Measurements from ENCODE around the gene GFAP. TPM values are rescaled to one million over a fixed set of nuclear protein-coding genes. Genes with fewer than 3 reads are reported as not detected.

GFAP gene
- total and polyA plus RNA-seq, 3 experiments from 2014 or later, result not detected

DNA sequence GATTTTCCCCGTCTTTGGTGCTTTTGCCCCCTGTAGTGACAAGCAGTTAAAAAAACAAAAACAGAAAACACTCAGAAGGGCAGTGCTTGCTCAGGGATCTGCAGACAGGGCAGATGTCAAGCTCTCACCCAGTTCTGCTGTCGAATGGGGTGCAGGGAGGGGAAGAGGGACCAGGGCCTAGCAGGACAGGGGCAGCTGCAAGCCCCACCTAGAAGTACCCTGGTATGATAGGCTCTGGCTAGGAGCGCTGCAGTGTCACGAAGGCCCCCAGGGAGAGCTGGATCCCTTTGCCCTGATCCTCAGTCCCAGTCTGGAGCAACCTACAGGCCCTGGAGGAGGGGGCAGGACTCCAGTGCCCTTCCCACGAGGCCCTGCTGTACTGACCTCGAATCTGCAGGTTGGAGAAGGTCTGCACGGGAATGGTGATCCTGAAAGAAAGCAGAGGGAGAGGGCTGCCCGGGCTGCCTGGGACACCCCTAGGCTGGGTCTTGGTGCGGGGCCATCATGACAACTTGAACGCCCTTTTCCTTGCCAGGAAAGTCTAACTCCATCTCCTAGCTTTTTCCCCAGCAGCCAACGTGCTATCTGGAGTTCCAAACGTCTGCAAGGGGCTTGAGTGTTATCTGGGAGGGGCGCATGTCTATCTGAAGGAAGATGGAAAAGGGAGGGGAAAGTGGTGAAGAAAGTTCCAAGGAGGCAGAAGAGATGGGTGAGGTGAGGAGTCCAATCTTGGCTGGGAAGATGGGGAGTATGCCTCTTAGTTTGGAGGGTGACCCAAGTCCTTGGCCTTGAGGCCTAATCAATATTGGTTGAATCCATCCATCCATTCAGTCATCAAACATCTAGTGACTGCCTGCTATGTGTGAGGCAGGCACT lies 4.8 kb downstream of the GFAP start:
- Mint-ChIP-seq H3K36me3 (peaks cover 0 to 2% (median 0%) of the 10 kb centered on the region in 3 donors), H3K4me3 (peak overlapping the region in 4 of 7 donors; percentile 50 to 75 (median 70)), H3K4me1 (peaks cover 0 to 8% (median 5%) of the 10 kb centered on the region in 3 donors), H3K27ac (no peak overlapping the region), H3K27me3 (peaks cover 19 to 35% of the 10 kb centered on the region in 2 donors), H3K9me3 (no peaks in the 10 kb centered on the region)
- Histone ChIP-seq H3K27me3 (ENCODE audit: insufficient read depth, low read length, poor library complexity, severe bottlenecking) (no peaks in the 10 kb centered on the region), H3K9me3 (ENCODE audit: low read length) (no peaks in the 10 kb centered on the region), H3K4me1 (ENCODE audit: insufficient read depth, low read length) (no peaks in the 10 kb centered on the region), H3K27ac (ENCODE audit: low read depth, low read length) (no peak overlapping the region), H3K4me3 (ENCODE audit: low read length) (no peak overlapping the region), H3K36me3 (ENCODE audit: insufficient read depth, low read length) (no peaks in the 10 kb centered on the region)
- CTCF ChIA-PET, result interaction anchor here (0.6 to 2.0 kb wide), 7 partner anchors 9 to 133 kb away, joined by 3 to 10 read pairs (median 3); partner anchors contain the start of gene EFTUD2
- POLR2A ChIA-PET, result no interaction called here
- no peak for DNase-seq

- no peak overlapping the region for H3K4me3 ChIP-seq (ENCODE audit: low read length)
- Mint-ChIP-seq H3K27ac (no peak overlapping the region), H3K9me3 (no peaks in the 10 kb centered on the region), H3K27me3 (peaks cover 19 to 39% of the 10 kb centered on the region in 2 donors), H3K4me1 (peaks cover 0 to 8% (median 5%) of the 10 kb centered on the region in 3 donors), H3K4me3 (no peak overlapping the region), H3K36me3 (peaks cover 0 to 2% (median 0%) of the 10 kb centered on the region in 3 donors)
- H3K27me3 ChIP-seq (ENCODE audit: insufficient read depth, low read length, poor library complexity, severe bottlenecking), result no peaks in the 10 kb centered on the region
- H3K36me3 ChIP-seq (ENCODE audit: insufficient read depth, low read length), result no peaks in the 10 kb centered on the region
- CTCF ChIA-PET, result interaction anchor here (2.0 kb wide), 1 partner anchor 11 kb away, joined by 10 read pairs; no protein-coding TSS in a partner anchor
- H3K27ac ChIP-seq (ENCODE audit: low read depth, low read length), result no peak overlapping the region
- no peak for DNase-seq
- POLR2A ChIA-PET, result no interaction called here
- H3K4me1 ChIP-seq (ENCODE audit: insufficient read depth, low read length), result no peaks in the 10 kb centered on the region
- no peaks in the 10 kb centered on the region for H3K9me3 ChIP-seq (ENCODE audit: low read length)
Measured at GRCh38 chr17:44909681-44910144, 5.6 kb downstream of the GFAP start.

GRCh38 chr17:44908761-44909326 lies 6.5 kb downstream of the GFAP start:
- Mint-ChIP-seq H3K4me1 (peaks cover 0 to 8% (median 5%) of the 10 kb centered on the region in 3 donors), H3K27me3 (peaks cover 19 to 35% of the 10 kb centered on the region in 2 donors), H3K9me3 (no peaks in the 10 kb centered on the region), H3K4me3 (no peak overlapping the region), H3K36me3 (peaks cover 0 to 2% (median 0%) of the 10 kb centered on the region in 3 donors), H3K27ac (peak overlapping the region in 1 of 8 donors; percentile 63)
- no peak overlapping the region for H3K27ac ChIP-seq (ENCODE audit: low read depth, low read length)
- no peaks in the 10 kb centered on the region for H3K36me3 ChIP-seq (ENCODE audit: insufficient read depth, low read length)
- ChIA-PET CTCF (no interaction called here), POLR2A (no interaction called here)
- H3K4me3 ChIP-seq (ENCODE audit: low read length), result no peak overlapping the region
- H3K4me1 ChIP-seq (ENCODE audit: insufficient read depth, low read length), result no peaks in the 10 kb centered on the region
- no peak for DNase-seq
- no peaks in the 10 kb centered on the region for H3K27me3 ChIP-seq (ENCODE audit: insufficient read depth, low read length, poor library complexity, severe bottlenecking)
- no peaks in the 10 kb centered on the region for H3K9me3 ChIP-seq (ENCODE audit: low read length)

DNA sequence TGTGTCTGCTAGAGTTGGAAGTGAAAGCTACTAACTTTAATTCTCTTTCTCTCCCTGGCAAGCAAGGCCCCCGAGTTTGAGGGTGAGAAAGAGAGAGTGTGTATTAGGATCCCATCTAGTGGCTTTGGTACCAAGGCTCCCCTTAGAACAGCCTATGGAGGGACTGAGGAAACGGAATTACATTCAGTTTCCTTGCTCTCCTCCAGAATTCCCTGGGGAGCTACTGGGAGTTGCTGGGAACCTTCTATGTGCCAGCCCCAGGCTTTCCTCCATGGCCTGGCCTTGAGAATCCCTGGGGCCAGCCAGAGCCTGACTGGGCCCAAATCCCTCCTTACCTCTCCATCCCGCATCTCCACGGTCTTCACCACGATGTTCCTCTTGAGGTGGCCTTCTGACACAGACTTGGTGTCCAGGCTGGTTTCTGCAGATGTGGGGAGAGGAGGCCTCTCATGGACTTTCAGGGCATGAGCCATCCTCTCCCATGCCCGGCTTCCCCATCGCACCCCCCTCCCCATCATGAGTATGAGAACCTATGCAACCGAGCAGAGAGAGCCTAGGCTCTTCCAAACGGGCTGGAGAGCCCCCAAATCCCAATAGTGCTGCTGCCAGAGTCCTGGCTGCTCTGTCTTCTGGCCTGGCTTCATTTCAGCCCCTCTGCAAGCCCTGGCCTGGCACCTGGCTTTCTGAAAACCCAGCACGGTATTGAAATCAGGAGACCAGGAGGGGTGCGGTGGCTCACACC lies 7.4 kb downstream of the GFAP start:
- no peaks in the 10 kb centered on the region for H3K27me3 ChIP-seq (ENCODE audit: insufficient read depth, low read length, poor library complexity, severe bottlenecking)
- H3K9me3 Mint-ChIP-seq, result no peaks in the 10 kb centered on the region
- H3K4me3 Mint-ChIP-seq, result no peak overlapping the region
- H3K36me3 ChIP-seq (ENCODE audit: insufficient read depth, low read length), result no peaks in the 10 kb centered on the region
- CTCF ChIA-PET, result no interaction called here
- H3K4me3 ChIP-seq (ENCODE audit: low read length), result no peak overlapping the region
- H3K36me3 Mint-ChIP-seq, result peaks cover 0 to 2% (median 0%) of the 10 kb centered on the region in 3 donors
- no peak overlapping the region for H3K27ac Mint-ChIP-seq
- no peak for DNase-seq
- peaks cover 0 to 4% (median 0%) of the 10 kb centered on the region in 3 donors for H3K4me1 Mint-ChIP-seq
- POLR2A ChIA-PET, result no interaction called here
- no peaks in the 10 kb centered on the region for H3K4me1 ChIP-seq (ENCODE audit: insufficient read depth, low read length)
- peaks cover 13 to 29% of the 10 kb centered on the region in 2 donors for H3K27me3 Mint-ChIP-seq
- H3K27ac ChIP-seq (ENCODE audit: low read depth, low read length), result no peak overlapping the region
- H3K9me3 ChIP-seq (ENCODE audit: low read length), result no peaks in the 10 kb centered on the region

DNA sequence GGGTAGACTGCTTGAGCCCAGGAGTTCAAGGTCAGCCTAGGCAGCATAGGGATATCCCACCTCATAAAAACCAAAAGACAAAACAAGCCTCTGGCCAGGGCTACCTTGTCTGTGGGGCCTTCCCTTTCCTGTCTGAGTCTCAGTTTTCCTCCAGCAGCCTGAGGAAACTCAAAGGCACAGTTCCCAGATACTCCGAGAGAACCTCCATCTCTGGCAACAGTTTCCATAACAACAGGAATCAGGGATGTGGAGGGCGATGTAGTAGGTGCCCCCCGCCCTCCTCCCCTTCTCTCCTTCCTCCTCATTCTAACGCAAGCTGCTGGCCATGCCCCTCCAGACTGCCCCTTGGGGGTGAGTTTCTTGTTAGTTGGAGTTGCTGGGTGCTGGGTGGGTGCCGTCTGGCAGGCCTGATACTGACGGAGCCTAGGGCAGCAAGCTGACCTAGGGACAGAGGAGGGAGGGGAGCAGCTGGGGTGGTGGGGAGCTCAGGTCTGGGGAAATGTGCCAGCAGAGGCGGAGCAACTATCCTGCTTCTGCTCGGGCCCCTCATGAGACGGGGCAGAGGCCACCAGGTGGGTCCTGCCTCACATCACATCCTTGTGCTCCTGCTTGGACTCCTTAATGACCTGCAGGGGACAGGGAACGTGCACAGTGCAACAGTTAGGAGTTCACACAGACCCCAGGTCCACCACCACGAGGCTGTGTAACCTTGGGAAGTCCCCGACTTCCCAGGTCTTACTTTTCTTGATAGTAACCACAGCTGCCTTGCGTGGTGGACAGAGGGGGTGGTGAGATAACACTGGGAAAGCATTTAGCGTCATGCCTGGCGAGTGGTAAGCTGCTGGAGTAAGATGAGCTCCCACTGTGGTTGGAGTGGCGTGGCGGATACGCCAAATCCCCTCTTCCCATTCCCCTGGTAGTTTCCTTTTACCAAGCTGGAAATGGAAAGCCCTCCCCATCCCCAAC lies 8.3 kb downstream of the GFAP start:
- H3K27me3 Mint-ChIP-seq, result peaks cover 6 to 23% of the 10 kb centered on the region in 2 donors
- no peaks in the 10 kb centered on the region for H3K9me3 Mint-ChIP-seq
- H3K27ac Mint-ChIP-seq, result peak overlapping the region in 1 of 8 donors; percentile 21
- Histone ChIP-seq H3K4me3 (ENCODE audit: low read length) (no peak overlapping the region), H3K27me3 (ENCODE audit: insufficient read depth, low read length, poor library complexity, severe bottlenecking) (no peaks in the 10 kb centered on the region), H3K4me1 (ENCODE audit: insufficient read depth, low read length) (no peaks in the 10 kb centered on the region), H3K9me3 (ENCODE audit: low read length) (no peaks in the 10 kb centered on the region), H3K36me3 (ENCODE audit: insufficient read depth, low read length) (no peaks in the 10 kb centered on the region), H3K27ac (ENCODE audit: low read depth, low read length) (no peak overlapping the region)
- ChIA-PET CTCF (no interaction called here), POLR2A (no interaction called here)
- no peak overlapping the region for H3K4me3 Mint-ChIP-seq
- peaks cover 0 to 4% (median 0%) of the 10 kb centered on the region in 3 donors for H3K4me1 Mint-ChIP-seq
- no peaks in the 10 kb centered on the region for H3K36me3 Mint-ChIP-seq
- DNase-seq, result no peak

- H3K4me3 Mint-ChIP-seq, result no peak overlapping the region
- peak overlapping the region; percentile 24 for H3K27ac ChIP-seq (ENCODE audit: low read depth, low read length)
- H3K4me3 ChIP-seq (ENCODE audit: low read length), result no peak overlapping the region
- POLR2A ChIA-PET, result no interaction called here
- H3K4me1 ChIP-seq (ENCODE audit: insufficient read depth, low read length), result no peaks in the 10 kb centered on the region
- no peaks in the 10 kb centered on the region for H3K27me3 ChIP-seq (ENCODE audit: insufficient read depth, low read length, poor library complexity, severe bottlenecking)
- no peak for DNase-seq
- H3K9me3 ChIP-seq (ENCODE audit: low read length), result no peaks in the 10 kb centered on the region
- H3K36me3 ChIP-seq (ENCODE audit: insufficient read depth, low read length), result no peaks in the 10 kb centered on the region
- no peak overlapping the region for H3K27ac Mint-ChIP-seq
- CTCF ChIA-PET, result no interaction called here
- no peaks in the 10 kb centered on the region for H3K36me3 Mint-ChIP-seq
- H3K9me3 Mint-ChIP-seq, result no peaks in the 10 kb centered on the region
- peaks cover 5 to 19% of the 10 kb centered on the region in 2 donors for H3K27me3 Mint-ChIP-seq
- H3K4me1 Mint-ChIP-seq, result peaks cover 0 to 4% (median 0%) of the 10 kb centered on the region in 3 donors
Measured at GRCh38 chr17:44906010-44906646, 9.2 kb downstream of the GFAP start.
